GM21737 (cell line): ENCODE results near the gene TCF12.
"Not testable (repeated sequence)": the region's sequence is repeated elsewhere in the genome, so short reads cannot be mapped to it uniquely, and the experiment has no call there.

Experiments
- ATAC-seq: cut with Tn5 transposase; IDR thresholded peaks from one replicate; pipeline ENCODE4 v1.9.1; 2021; ENCODE audit warnings: mild to moderate bottlenecking, moderate library complexity; ENCODE audit not compliant: unreplicated experiment

The TCF12 gene

DNA sequence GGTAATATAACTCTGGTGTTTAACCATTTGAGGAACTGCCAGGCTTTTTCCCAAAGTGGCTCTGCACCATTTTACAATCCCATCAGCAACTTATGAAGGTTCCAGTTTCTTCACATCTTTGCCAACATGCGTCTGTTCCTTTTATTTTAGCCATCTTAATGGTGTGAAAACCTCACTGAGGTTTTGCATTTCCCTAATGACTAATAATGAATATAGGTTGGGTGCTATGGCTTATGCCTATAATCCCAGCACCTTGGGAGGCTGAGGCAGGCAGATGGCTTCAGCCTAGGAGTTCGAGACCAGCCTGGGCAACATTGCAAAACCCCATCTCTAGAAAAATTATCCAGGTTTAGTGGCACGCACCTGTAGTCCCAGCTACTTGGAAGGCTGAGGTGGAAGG lies 210.6 kb downstream of the TCF12 start:
- ATAC-seq = no peak

DNA sequence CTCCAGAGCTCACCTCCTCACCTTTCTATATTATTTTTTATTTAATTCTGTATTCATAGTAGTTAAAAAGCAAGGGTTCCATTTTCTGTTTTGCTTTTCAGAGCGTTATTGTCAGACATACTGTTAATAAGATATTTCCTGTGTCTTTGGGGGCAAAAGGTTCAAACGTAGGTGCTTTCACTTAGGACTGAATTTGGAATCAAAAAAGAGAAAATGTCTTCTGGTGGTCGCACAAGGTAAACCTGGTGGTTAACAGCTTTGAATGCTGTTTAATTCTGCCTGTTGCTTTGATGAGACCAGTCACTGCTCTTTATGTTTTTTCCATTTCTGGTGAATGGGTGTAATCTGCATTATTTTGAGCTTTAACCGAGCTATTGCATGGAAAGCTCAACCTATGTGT lies 212.5 kb downstream of the TCF12 start:
- ATAC-seq = no peak

DNA sequence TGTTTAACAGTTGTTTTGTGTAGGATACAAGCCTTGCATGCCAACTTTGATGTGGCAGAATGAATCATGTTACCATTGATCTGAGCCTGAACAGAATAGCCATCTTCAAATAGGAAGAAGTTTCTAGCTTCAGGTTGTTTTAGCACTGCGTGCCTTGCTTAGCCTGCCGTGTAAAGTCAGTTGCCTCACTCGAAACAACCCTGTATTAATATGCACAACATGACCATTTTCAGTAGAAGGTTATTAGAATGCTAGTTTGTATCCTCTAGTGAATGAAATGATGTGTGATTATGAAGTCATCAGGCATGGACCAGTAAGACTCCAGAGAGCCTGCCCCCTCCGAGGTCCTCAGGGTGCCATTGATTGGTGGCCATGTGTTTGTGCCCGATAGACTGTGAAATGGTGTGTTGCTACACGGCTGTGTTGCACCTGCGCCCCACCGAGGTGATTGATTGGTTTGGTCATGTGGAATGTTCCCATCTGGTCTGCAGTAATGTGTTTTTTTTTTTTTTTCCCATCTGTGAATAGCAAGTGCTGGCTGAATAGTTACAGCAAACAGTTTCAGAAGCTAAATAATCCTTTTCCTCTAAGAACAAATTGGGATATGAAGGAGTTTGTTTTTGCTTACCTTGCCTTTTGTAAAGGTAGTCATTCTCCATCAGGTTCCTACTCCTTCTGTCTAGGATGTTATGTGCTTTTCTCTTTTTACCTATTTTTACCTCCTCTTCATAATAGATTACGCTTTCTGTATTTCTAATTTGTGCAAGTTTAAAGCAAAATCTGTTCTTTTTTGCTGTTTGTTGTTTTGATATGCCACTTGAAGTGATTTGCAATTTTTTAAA lies 214.9 kb downstream of the TCF12 start:
- no peak for ATAC-seq

DNA sequence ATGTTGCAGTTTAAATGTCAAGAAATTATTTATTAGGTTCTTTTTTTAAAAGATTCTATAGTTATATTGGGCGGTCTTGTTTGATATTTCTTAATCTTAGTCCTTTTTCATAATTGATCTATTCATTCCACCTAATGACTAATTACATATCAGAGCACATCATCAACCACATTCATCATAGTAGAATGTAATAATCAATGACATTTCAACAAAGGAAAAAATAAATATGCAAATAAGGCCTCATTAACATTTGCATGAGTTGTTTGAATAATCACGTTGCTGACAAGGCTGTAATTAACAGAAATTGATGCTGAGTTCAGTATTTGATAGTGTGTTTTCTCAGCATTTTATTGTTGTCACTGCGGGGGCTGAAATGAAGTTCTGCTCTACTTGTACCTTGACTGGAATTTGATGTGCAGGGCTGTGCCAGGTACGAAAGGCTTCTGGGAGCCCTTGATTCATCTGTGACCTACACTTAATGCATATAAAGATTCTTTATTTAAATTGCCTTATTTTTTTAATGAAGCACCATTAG lies 215.7 kb downstream of the TCF12 start:
- ATAC-seq = no peak

DNA sequence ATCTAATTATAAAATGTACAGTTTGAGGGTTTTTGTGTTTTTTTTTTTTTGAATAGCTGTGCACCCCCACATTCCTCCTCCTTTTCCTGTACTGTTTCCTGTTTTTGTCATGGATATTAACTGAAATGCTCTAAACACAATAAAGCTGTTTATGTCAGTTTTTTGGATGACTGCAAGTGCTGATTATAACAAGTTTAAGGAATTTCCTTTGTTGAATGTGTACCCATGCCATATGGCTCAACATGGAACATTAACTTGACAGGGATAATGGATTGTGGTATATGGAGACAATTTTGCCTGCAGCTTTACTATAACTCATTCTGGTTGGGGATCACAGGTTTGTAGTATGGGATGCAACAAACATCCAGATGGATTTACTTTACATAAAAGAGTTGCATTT lies 216.4 kb downstream of the TCF12 start:
- no peak for ATAC-seq

DNA sequence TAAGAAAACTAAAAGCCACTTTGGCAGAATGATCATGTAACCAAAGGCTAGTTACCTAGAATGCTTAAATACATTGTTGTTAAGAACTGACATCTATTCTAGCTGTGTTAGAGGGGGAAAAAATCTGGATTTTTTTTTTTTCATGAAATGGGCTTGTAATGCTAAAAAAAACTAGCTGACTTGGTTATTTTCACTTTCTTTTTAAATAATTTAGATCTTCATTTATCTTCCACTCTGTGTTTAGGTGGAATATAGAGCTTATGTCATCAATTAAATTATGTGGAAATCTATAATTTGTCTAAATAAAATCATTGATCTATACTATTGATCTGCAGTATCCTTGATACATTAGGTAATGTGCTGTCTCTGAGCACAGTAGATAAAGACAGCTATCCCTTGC lies 217.4 kb downstream of the TCF12 start:
- no peak for ATAC-seq

DNA sequence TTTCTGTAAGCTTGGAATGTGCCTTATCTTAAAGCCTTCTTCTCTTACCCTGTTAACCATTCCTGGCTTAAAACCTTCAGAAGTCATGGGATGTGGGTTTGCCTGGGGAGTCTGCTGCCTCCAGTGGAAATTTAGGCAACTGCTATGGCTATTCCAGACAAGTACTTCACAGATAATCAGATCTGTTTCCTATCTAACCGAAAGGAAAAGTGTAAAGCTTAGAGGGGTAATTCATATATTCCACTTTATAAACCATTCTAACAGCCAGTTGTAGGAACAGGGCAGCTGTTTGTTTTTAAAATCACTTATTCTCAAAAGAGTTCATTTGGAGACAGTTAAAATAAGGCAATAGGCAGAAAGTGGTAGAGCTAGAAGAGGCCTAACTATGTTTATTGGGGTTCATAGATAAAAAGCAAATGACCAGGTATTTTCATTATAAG lies 219.9 kb downstream of the TCF12 start:
- no peak for ATAC-seq

DNA sequence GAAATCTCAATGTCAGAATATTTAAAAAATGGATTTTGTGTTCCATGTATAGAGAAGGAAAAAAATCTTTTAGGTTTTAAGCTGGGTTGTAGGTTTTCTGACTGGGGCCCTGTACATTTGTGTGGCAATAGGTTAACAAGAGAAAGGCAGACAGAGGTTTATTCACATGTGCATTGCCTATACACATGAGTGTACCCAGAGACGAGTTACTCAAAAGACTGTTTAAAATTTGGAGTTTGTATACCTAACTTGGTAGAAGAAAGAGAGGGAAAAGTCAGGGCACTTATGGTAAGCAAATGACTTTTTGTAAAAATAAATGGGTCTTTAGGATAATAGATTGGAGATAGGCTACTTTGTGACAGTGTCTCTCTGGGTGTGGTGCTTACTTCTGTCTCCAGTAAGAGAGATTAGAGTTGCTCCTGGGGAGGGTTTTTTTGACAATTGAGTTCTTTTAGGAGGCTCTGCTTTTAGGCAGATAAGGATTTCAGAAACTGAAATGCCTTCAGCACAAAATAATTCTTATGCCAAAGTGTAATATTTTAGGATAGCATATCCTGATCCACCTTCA lies 225.2 kb downstream of the TCF12 start:
- no peak for ATAC-seq

DNA sequence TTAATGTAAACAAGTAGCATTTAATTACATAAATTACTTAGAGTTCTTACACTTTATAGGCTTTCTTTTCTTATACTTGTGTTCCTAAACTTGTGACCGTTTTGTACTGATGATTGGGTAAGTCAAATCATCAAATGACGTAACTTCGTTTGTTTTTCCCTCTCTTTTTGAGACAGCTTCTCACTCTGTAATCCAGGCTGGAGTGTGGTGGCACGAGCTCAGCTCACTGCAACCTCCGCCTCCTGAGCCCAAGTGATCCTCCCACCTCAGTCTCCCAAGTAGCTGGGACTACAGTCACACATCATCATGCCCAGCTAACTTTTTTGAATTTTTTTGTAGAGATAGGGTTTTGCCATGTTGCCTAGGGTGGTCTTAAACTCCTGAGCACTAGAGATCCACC lies 226.0 kb downstream of the TCF12 start:
- no peak for ATAC-seq

DNA sequence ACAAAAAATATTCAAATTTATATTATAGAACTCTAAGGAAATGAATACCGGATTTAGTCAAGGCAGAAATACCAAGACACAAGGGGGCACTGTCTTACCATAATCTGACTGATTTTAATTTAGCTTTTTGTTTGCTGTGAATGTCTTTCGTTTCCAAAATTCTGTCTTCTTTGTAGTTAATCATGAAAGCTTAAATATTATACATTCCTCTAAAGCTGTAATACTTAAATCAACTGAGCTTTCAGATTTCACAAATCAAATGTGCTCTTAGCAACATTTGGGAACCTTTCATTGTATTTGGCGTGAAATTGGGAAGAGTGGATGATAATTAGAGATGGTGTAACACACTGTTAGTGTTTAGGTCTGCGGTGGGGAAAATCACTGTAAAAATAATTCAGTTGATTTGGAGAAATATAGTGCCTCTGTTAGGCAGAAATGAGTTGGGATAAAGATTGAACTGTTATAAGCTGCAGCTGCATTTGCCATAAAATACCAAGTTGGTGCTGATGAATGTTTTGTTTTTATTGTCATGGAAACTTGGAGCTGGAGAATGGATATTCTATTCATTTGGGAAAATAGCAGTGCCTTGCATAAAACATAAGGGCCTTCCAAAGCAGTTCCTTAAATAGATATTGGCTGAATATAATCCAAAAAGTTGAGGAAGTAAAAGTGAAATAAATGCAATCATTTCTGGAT lies 228.2 kb downstream of the TCF12 start:
- no peak for ATAC-seq

DNA sequence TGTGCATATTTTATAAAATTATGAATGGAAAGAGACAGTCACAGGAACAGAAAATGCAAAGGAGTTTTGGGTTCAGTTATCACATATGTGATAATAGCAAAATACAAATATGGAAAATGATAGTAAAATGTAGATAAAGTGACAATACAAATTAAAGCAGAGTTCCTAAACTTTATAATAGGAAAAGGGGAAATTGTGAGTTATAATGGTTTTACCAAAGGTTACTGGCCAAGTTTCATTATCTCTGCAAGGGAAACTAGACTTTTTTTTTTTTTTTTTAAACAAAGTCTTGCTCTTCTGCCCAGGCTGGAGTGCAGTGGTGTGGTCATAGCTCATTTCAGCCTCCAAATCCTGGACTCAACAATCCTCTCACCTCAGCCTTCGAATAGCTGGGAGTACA lies 229.2 kb downstream of the TCF12 start:
- ATAC-seq = no peak

DNA sequence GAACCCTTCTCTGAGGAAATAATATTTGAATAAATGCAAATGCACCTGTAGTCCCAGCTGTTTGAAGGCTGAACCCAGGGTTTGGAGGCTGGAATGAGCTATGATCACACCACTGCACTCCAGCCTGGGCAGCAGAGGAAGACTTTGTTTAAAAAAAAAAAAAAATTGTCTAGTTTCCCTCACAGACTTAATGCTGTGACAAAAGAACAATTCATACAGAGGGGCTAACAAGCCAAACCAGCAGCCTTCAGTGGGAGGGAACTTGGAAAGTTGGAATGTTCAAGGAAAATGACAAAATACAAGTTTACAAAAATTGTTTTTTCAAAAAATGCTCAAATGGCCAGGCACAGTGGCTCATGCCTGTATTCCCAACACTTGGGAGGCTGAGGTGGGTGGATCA lies 229.8 kb downstream of the TCF12 start:
- ATAC-seq = no peak

DNA sequence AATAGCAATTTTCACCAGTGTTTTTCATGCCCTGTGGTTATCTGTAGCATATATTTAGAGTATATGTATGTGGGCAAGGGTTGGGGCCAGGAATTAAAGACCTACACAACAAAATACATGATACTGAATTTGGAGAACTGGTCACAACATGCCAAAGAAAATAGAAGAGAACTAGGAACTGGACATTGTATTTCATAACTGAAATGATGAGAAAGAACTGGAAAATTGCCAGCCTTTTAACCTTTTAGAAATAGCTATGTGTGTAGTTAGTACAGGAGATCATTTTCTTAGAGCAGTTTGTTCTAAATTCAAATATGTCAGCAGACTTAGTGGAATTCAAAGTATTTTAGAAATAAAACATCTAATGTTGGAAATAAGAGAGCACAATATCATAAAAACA lies 230.8 kb downstream of the TCF12 start:
- ATAC-seq = no peak

DNA sequence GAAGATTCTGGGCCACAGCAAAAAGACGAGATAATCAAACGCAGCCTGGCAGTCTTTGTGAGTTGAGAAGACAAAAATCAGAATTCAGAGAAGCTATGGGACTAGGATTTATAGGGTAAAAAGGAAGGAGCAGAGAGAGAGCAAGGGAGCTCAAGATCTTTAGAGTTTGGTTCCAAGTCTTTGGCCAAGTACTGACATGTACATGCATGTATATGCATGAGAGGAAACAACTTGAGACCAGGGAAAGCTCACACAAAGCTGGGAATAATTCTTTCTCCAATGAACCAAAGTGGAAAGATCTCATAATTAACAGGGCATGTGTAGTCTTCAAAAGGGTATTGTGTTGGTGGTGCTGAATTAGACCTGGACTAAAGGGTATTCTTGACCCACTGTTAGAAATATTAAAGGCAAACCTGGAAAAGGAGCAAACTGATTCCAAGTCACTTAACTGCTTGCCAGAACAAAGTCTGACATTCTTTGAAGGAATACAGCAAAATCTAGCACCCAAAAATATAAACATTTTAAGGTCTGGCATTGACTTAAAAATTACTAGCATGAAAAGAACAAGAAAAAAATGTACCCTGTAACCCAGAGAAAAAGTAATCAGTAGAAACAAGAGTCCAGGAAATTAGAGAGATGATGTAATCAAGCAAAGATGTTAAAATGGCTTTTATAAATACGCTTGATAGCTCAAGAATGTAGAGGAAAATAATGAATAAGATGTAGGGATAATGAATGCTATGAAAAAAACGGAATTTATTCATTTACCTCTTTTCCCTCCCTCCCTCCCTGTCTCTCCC lies 231.8 kb downstream of the TCF12 start:
- no peak for ATAC-seq

DNA sequence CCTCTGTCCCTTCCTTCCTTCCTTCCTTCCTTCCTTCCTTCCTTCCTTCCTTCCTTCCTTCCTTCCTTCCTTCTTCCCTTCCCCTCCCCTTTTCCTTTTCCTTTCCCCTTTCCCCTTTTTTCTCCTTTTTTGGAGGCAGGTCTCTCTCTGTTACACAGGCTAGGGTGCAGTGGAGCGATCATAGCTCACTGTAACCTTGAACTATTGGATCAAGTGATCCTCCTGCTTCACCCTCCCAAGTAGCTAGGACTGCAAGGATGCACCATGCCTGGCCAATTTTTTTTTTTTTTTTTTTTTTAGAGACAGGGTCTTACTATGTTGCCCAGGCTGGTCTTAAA lies 232.4 kb downstream of the TCF12 start:
- not testable (repeated sequence) for ATAC-seq

DNA sequence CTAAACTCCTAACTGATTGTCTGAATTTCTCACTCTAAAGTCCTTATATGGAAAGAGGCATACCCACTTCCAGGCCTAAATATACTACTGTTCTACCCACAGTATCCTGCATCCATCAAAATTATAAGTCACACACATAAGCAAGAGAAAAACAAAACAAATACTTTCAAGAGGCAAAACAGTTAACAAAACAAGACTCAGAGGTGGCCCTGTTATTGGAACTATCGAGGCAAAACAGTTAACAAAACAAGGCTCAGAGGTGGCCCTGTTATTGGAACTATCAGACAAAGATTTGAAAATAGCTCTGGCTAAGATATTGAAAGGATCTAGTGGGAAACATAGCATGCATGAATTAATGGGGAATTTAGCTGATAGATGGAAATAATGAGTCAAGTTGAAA lies 233.7 kb downstream of the TCF12 start:
- no peak for ATAC-seq

DNA sequence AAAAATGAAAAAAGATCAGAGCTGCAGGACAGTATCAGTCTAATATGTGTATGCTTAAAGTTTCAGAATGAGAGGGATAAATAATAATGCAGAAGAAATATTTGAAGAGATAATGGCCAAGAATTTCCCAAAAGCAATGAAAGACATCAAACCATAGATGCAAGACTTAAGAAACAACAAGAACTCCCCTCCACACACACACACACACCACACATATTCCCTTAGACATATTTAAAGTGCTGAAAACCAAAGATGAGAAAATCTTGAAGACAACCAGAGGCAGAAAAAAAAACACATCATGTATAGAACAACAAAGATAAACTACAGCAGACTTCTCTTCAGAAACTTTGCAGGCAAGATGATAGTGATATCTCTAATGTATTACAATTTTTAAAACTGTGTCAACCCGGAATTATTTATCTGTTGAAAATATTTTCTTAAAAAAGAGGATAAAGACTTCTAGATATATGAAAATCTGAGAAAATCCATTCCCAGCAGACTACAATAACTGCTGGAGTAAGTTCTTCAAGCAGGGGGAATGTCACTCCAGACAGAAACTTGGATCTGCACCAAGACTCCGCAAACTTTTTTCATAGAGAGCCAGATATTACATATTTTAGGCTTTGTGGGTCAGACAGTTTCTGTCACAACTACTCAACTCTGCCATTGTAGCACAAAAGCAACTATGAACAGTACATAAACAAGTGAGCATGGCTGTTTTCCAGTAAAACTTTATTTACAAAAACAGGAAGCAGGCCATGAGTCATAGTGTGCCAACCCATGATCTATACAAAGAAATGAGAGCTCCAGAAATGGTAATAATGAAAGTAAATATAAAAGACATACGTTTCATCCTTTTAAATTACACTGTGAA lies 234.5 kb downstream of the TCF12 start:
- ATAC-seq = no peak

DNA sequence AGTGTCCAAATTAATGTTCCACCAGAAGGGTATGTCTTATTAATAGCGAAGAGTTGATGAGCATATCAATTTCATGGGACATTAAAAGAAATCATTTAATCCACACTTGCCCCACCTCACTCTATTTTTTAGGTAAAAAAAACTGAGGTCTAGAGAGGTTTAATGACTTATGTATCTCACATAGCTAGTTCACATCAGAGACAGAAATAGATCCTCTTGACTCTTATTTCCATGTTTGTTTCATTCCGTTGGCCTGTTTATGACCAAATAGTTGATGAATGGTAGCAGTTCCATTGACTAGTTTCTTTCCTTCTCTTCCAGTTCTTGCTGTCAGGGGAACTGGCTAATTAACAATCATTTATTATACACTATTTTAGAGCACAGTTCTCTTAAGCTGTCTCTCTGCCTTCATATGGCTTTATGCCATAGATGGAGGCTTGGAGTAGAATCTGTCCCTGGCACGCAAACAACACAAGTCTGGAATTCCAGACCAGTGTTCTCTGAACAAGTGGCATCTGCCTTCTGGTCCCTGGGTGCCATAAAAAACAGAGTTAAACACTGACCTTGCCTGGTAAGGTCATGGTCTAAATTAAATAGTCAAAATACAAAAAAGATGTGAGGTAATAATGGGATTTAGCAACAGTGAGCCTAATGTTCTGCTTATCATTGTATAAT lies 237.9 kb downstream of the TCF12 start:
- no peak for ATAC-seq

DNA sequence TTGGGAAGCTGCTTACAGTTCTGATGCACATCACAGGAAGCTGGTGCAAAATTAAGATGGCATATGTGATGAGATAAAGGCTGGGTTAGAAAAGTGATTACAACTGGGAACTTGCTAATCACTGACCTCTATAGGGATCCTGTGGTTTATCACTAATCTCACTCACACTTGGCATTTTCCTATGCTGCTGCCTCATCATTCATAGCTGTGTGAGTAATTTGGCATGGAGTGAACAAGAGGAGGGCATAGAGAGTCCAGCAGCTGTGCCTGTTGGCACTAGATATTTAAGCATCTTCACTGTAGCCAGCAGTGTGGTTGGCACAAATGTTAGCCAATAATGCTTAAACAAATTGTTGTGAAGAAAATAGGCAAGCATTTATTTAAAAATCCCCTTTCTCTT lies 240.1 kb downstream of the TCF12 start:
- ATAC-seq = no peak
